SH-SY5Y (cell line): ENCODE measurements around the gene MTCL1.

Source experiments
- GATA2 ChIP-seq: IDR thresholded peaks from 2 replicates; pipeline ENCODE4 v1.6.1; 2011; ENCODE audit warnings: mild to moderate bottlenecking, low read depth, low read length
- GATA3 ChIP-seq: IDR thresholded peaks from 2 replicates; pipeline ENCODE4 v1.6.1; 2011; ENCODE audit warnings: low read depth, mild to moderate bottlenecking, low read length, moderate library complexity

DNA sequence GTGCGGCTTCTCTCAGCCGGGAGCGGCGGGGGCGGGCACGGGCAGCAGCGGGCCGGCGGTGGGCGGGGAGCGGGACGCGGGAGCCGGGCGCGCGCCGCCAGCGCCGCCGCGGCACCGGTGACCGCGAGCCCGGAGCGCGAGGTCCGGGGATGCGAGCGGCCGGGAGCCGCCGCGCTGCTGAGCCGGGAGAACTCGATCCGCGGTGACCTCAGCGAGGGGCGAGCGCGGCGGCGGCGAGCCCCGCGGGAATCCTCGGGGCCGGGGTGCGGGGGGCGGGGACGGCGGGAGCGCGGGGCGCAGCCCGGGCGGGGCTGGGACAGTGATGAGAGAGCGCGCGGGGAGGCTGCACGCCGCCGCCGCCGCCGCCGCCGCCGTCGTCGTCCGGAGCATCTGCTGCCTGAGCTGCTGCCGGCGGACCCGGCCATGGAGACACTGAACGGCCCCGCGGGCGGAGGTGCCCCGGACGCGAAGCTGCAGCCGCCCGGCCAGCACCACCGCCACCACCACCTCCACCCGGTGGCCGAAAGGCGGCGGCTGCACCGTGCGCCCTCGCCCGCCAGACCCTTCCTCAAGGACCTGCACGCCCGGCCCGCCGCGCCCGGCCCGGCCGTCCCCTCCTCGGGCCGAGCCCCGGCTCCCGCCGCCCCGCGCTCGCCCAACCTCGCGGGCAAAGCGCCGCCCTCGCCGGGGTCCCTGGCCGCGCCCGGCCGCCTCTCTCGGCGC lies at the start of gene MTCL1:
- TF ChIP-seq GATA2: no peak
- no peak for TF ChIP-seq GATA3
